ENCODE measurements around the gene ANKRD40CL. TPM values are rescaled to one million over a fixed set of nuclear protein-coding genes. Genes with fewer than 3 reads are reported as not detected.

Gene ANKRD40CL
- total RNA-seq, 1 experiment from 2014 or later, result not detected

- Mint-ChIP-seq H3K36me3 (ENCODE audit: insufficient read depth in 1 of 3, low read depth in 3 of 3) (no peaks in the 10 kb centered on the region), H3K9me3 (no peaks in the 10 kb centered on the region), H3K27ac (no peak overlapping the region), H3K27me3 (ENCODE audit: low read depth) (no peaks in the 10 kb centered on the region), H3K4me1 (peaks cover 10 to 18% of the 10 kb centered on the region in 2 experiments), H3K4me3 (no peak overlapping the region)
- no peak overlapping the region for H2BK20ac ChIP-seq (ENCODE audit: low read depth, low read length, poor library complexity, severe bottlenecking)
- H3K18ac ChIP-seq (ENCODE audit: insufficient read length, low read depth, low read length), result no peak overlapping the region
- no peak overlapping the region for H2BK12ac ChIP-seq (ENCODE audit: insufficient read length, low read depth, low read length)
- no peak overlapping the region for H3K14ac ChIP-seq (ENCODE audit: insufficient read depth, low read length)
- no peaks in the 10 kb centered on the region for H3K79me1 ChIP-seq (ENCODE audit: insufficient read depth, low read depth, low read length, poor library complexity, severe bottlenecking)
- H2BK120ac ChIP-seq (ENCODE audit: low read depth, low read length, poor library complexity, severe bottlenecking), result no peak overlapping the region
- H3K4ac ChIP-seq (ENCODE audit: low read depth, low read length), result no peak overlapping the region
- no peak overlapping the region for H3K23ac ChIP-seq (ENCODE audit: insufficient read length, low read depth, low read length)
- no peak overlapping the region for H3K56ac ChIP-seq (ENCODE audit: insufficient read length, low read depth, low read length)
- H3K23me2 ChIP-seq (ENCODE audit: insufficient read length, low read depth, low read length, poor library complexity, severe bottlenecking), result no peaks in the 10 kb centered on the region
- H2AK5ac ChIP-seq (ENCODE audit: insufficient read length, low read length), result no peak overlapping the region
- no peaks in the 10 kb centered on the region for H3K27me3 ChIP-seq (ENCODE audit: insufficient read depth, low read length)
- no peak overlapping the region for H3K27ac ChIP-seq (ENCODE audit: insufficient read length, low read depth, low read length)
- H3K4me2 ChIP-seq (ENCODE audit: insufficient read depth, insufficient read length, low read length), result no peak overlapping the region
- no peak for DNase-seq
- no peak overlapping the region for H4K91ac ChIP-seq (ENCODE audit: insufficient read length, low read depth, low read length)
- no peak overlapping the region for H2BK15ac ChIP-seq (ENCODE audit: low read depth, low read length)
- no peak overlapping the region for H3T11ph ChIP-seq (ENCODE audit: low read length)
- TF ChIP-seq, protein P1, sequence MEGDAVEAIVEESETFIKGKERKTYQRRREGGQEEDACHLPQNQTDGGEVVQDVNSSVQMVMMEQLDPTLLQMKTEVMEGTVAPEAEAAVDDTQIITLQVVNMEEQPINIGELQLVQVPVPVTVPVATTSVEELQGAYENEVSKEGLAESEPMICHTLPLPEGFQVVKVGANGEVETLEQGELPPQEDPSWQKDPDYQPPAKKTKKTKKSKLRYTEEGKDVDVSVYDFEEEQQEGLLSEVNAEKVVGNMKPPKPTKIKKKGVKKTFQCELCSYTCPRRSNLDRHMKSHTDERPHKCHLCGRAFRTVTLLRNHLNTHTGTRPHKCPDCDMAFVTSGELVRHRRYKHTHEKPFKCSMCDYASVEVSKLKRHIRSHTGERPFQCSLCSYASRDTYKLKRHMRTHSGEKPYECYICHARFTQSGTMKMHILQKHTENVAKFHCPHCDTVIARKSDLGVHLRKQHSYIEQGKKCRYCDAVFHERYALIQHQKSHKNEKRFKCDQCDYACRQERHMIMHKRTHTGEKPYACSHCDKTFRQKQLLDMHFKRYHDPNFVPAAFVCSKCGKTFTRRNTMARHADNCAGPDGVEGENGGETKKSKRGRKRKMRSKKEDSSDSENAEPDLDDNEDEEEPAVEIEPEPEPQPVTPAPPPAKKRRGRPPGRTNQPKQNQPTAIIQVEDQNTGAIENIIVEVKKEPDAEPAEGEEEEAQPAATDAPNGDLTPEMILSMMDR (conservative IDR thresholded peaks at IDR 0.05), result no peak
- H3K4me1 ChIP-seq (ENCODE audit: insufficient read depth, low read length), result peaks cover 4% of the 10 kb centered on the region; the same call in 1 of the 2 replicates
- H4K20me1 ChIP-seq (ENCODE audit: control insufficient read depth, insufficient read depth, insufficient read length), result no peaks in the 10 kb centered on the region
- H3K9me3 ChIP-seq (ENCODE audit: control insufficient read depth, low read depth, low read length), result no peaks in the 10 kb centered on the region
- H3K9ac ChIP-seq (ENCODE audit: extremely low read depth, insufficient read length, low read length), result no peak overlapping the region
- WGBS (ENCODE audit: extremely low coverage, insufficient read length, low lambda C conversion rate), result no CpG with 5 or more reads among the region's 2 CpGs
- no peak overlapping the region for H2BK5ac ChIP-seq (ENCODE audit: insufficient read length, low read length)
- H3K79me2 ChIP-seq (ENCODE audit: insufficient read depth, low read length), result no peaks in the 10 kb centered on the region
- H2AFZ ChIP-seq (ENCODE audit: low read length), result no peak overlapping the region
- H4K5ac ChIP-seq (ENCODE audit: insufficient read length, low read depth, low read length), result no peak overlapping the region
- no peak overlapping the region for H4K8ac ChIP-seq (replicated peaks; ENCODE audit: insufficient read length, low read depth, low read length)
These were observed 5.1 kb downstream of the ANKRD40CL start for GRCh38 chr17:50762177-50762576.

All from H9 (cell line).